Fibroblast of the aortic adventitia (primary cell): ENCODE data around the gene SLC17A3. TPM values are rescaled to one million over a fixed set of nuclear protein-coding genes. Genes with fewer than 3 reads are reported as not detected.

Experiments used
- DNase-seq: peaks from one replicate; pipeline ENCODE4 v3.0.0-alpha.2; 2010; ENCODE audit warnings: low read depth
- H3K4me3 ChIP-seq: 2 replicates; pipeline ENCODE4 v1.5.1; 2011; ENCODE audit warnings: low read depth, mild to moderate bottlenecking, control low read depth, low read length, moderate library complexity
- CTCF ChIP-seq: IDR thresholded peaks from 2 replicates; pipeline ENCODE4 v1.5.1; 2011; ENCODE audit warnings: mild to moderate bottlenecking, low read length, control low read depth, inconsistent platforms; ENCODE audit not compliant: insufficient read depth
- total RNA-seq: library from RNA; depleted of rRNA; stranded (reverse); fragments of >200 nt; gene quantifications from 2 replicates; pipeline ENCODE4 v1.2.3, GENCODE V29; 2012; ENCODE audit warnings: low replicate concordance

SLC17A3 gene
- total RNA-seq, 1 donor: not detected

GRCh38 chr6:25832670-25833069, 41.4 kb downstream of the SLC17A3 start:
- H3K4me3 ChIP-seq: no peak overlapping the region
- no peak for DNase-seq
- TF ChIP-seq CTCF: no peak

- H3K4me3 ChIP-seq: no peak overlapping the region
- TF ChIP-seq CTCF: no peak
- DNase-seq: no peak
Observed at GRCh38 chr6:25832307-25832662, 41.8 kb downstream of the SLC17A3 start.

- no peak for TF ChIP-seq CTCF
- H3K4me3 ChIP-seq: no peak within 1 kb of the TSS
- no peak for DNase-seq
Observed at GRCh38 chr6:25831532-25832306, 42.3 kb downstream of the SLC17A3 start, which contains the start of gene SLC17A1. SLC17A1 (minus strand) TSS chr6:25832052; CDS start chr6:25830557, 1,495 bp downstream.

GRCh38 chr6:25830458-25830857, 43.6 kb downstream of the SLC17A3 start:
- no peak overlapping the region for H3K4me3 ChIP-seq
- DNase-seq: no peak
- TF ChIP-seq CTCF: no peak

GRCh38 chr6:25829375-25829774, 44.7 kb downstream of the SLC17A3 start:
- no peak overlapping the region for H3K4me3 ChIP-seq
- DNase-seq: no peak
- no peak for TF ChIP-seq CTCF

GRCh38 chr6:25821341-25821740, 52.7 kb downstream of the SLC17A3 start:
- H3K4me3 ChIP-seq: no peak overlapping the region
- no peak for TF ChIP-seq CTCF
- DNase-seq: no peak

- no peak for DNase-seq
- no peak overlapping the region for H3K4me3 ChIP-seq
- no peak for TF ChIP-seq CTCF
Observed at GRCh38 chr6:25816252-25816651, 57.8 kb downstream of the SLC17A3 start.
